ENCODE data around the gene AFF3.

The AFF3 gene

DNA sequence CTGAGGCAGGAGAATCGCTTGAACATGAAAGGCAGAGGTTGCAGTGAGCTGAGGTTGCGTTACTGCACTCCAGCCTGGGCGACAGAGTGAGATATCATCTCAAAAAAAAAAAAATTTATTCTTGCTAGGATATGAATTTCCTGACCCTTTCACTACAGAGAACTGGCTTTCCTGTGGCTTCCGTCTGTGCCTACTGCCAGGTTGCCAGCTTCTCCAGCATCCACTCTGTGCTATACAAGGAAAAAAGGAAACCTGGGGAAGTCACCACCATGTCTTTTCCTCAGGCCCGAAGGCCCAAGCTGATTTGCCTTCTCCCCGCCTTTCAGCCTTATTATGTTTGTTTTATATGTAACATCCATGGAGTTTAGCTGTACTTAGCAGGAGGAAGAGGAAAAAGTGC is 530.6 kb downstream of the AFF3 start:
- no peak overlapping the region for H3K27ac ChIP-seq
- TF ChIP-seq ZFX (IDR thresholded peaks at IDR 0.05; ENCODE audit: borderline replicate concordance): no peak
- TF ChIP-seq, protein P1, sequence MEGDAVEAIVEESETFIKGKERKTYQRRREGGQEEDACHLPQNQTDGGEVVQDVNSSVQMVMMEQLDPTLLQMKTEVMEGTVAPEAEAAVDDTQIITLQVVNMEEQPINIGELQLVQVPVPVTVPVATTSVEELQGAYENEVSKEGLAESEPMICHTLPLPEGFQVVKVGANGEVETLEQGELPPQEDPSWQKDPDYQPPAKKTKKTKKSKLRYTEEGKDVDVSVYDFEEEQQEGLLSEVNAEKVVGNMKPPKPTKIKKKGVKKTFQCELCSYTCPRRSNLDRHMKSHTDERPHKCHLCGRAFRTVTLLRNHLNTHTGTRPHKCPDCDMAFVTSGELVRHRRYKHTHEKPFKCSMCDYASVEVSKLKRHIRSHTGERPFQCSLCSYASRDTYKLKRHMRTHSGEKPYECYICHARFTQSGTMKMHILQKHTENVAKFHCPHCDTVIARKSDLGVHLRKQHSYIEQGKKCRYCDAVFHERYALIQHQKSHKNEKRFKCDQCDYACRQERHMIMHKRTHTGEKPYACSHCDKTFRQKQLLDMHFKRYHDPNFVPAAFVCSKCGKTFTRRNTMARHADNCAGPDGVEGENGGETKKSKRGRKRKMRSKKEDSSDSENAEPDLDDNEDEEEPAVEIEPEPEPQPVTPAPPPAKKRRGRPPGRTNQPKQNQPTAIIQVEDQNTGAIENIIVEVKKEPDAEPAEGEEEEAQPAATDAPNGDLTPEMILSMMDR (IDR thresholded peaks at IDR 0.05): no peak

DNA sequence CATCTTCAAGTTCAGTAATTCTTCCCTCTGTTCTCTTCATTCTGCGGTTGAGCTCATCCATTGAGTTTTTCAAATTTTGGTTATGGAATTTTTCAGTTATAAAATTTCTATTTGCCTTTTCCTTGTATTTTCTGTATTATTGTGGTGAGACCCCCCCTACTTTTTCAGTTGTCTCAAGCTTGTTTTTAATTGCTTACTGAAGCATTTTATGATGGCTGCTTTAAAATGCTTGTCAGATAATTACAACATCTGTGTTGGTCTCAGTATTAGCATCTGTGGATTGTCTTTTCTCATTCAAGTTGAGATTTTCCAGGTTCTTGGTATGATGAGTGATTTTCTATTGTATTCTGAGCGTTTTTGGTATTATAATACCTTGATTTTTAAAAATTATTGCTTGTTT is 531.4 kb downstream of the AFF3 start:
- TF ChIP-seq, protein P1 (IDR thresholded peaks at IDR 0.05): no peak
- TF ChIP-seq ZFX (IDR thresholded peaks at IDR 0.05; ENCODE audit: borderline replicate concordance): no peak
- H3K27ac ChIP-seq: no peak overlapping the region

DNA sequence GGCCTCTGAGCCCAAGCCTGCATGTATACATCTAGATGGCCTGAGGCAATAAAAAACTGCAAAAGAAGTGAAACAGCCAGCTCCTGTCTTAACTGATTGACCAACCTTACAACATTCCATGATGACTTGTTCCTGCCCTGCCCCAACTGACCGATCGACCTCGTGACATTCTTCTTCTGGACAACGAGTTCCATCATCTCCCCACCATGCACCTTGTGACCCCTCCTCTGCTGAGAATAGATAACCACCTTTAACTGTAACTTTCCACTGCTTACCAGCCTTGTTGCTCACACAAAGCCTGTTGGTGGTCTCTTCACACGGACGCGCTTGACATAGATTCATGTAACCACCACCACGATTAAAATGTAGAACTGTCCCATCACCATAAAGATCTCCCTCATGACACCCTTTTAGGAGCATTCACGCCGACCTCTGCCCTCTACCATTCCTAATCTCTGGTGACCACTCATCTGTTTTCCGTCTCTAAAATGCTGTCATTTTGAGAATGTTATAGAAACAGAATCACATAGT is 532.5 kb downstream of the AFF3 start:
- H3K27ac ChIP-seq: no peak overlapping the region
- TF ChIP-seq ZFX (IDR thresholded peaks at IDR 0.05; ENCODE audit: borderline replicate concordance): no peak
- TF ChIP-seq, protein P1 (IDR thresholded peaks at IDR 0.05): no peak

DNA sequence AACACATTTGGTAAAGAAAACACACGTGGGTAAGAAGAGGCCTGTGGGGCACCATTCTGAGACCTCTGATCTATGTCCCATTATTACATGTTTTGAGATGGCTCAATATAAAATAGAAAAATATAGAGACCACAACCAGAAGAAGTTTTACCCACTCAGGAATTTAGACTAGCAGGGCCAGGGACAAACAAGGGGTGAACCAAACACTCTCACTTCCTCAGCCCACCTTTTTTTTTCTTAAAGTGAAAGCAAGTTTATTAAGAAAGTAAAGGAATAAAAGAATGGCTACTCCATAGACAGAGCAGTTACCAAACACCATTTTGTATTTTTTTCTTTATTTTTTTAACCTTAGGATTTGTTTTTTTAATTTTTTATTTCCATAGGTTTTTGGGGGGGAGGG is 533.5 kb downstream of the AFF3 start:
- no peak overlapping the region for H3K27ac ChIP-seq
- no peak for TF ChIP-seq ZFX (IDR thresholded peaks at IDR 0.05; ENCODE audit: borderline replicate concordance)
- TF ChIP-seq, protein P1 (IDR thresholded peaks at IDR 0.05): no peak

DNA sequence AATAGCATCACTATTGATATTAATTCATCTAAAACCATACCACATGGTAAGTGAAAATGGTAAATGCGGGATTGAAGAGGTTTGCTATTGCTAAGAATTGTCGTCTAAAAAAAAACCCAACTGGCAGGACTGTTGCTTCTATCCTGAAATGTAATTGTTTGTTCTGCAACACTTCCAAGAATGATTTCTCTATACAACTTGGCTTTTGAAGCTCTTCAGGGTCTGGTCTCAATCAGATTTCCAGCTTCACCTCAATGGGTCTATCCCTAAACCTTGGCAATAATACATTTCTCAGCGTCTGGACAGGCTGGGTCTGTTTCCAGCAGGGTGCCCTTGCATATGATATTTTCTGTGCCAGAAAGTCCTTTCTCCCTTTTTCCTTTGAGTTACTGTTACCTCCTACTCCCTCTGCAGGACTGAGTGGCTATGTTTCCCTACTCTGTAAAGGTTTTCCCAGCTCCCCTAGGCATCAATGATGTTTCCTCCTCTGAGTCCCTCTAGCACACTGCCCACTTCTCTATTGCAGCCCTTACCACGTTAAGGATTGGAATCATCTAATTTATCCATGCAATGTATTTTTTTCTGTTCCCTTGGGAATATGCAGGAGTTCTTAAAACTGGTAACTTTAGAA is 534.4 kb downstream of the AFF3 start:
- no peak overlapping the region for H3K27ac ChIP-seq
- no peak for TF ChIP-seq ZFX (IDR thresholded peaks at IDR 0.05; ENCODE audit: borderline replicate concordance)
- TF ChIP-seq, protein P1 (IDR thresholded peaks at IDR 0.05): no peak

DNA sequence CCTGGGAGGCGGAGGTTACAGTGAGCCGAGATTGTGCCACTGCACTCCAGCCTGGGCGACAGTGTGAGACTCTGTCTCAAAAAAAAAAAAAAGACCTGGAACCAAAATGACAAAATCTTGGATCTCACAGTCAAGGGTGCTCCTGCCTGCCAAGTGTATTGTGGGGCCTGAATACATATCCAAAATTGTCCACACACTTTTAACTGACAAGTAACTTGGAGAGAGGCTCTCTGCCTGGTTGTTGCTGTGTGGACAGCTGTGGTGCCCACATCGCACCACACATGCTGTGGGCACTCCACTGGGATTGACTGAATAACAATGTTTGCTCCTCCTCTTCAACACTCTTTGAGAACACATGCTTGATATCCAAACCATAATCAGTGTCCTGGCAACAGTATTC is 534.9 kb downstream of the AFF3 start:
- H3K27ac ChIP-seq: no peak overlapping the region
- no peak for TF ChIP-seq ZFX (IDR thresholded peaks at IDR 0.05; ENCODE audit: borderline replicate concordance)
- TF ChIP-seq, protein P1 (IDR thresholded peaks at IDR 0.05): no peak

DNA sequence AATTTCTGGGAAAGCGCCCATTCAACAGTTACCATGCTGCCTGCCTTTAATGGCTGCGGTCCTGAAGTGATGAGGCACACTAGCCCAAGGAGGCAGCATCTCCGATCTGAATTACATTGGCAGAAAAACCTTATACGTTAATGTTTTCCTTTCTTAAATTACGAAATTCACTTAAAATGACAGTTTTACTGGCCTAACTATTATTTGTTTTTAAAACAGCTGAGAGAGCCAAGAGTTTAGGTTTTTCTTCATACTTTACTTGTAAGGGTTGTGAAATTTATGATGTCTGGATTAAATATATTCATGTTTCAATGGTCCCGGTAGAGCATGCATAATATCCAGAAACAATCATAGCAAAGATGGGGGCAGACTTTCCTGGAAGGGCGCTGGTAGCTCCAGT is 537.4 kb downstream of the AFF3 start:
- TF ChIP-seq ZFX (IDR thresholded peaks at IDR 0.05; ENCODE audit: borderline replicate concordance): no peak
- TF ChIP-seq, protein P1 (IDR thresholded peaks at IDR 0.05): no peak
- no peak overlapping the region for H3K27ac ChIP-seq

Measured in 22Rv1 (cell line).